ENCODE results near the gene CCP110.

DNA sequence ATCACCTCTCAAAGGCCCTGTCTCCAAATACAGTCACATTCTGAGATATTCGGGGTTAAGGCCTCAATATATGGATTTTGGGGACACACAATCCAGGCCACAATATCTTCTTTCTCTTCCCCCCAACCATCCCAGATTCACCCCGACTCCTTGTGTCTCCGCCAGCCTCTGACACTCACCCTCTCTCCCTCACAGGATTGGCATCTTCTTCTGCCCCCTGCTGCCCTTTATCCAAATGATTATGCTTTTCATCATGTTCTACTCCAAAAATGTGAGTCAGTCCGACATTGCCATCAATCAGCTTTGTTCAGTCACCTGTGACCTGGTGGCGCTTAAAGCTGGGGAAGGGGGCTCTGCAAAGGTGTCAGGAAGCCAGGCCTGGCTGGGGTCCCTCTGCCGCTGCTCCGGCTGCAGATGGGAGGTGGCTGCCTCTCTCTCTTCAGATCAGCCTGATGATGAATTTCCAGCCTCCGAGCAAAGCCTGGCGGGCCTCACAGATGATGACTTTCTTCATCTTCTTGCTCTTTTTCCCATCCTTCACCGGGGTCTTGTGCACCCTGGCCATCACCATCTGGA, 36.9 kb upstream of the CCP110 start:
- TF ChIP-seq CTCF (IDR thresholded peaks at IDR 0.05; ENCODE audit: poor library complexity) (no peak), EZH2 (IDR thresholded peaks at IDR 0.05; ENCODE audit: borderline replicate concordance) (no peak)
